Smooth muscle cell (in vitro differentiated cells): Measurements from ENCODE around the gene FLVCR2. TPM values are rescaled to one million over a fixed set of nuclear protein-coding genes. Genes with fewer than 3 reads are reported as not detected.

Source experiments
- DNase-seq: peaks from one replicate; lab custom pipeline; 2025; ENCODE audit not compliant: unreplicated experiment; lab: John Stamatoyannopoulos, UW
- H2AFZ ChIP-seq: fragments of 200-600 bp; sonication (generic); 2 replicates; pipeline ENCODE4 v1.6.0; 2016; ENCODE audit warnings: antibody characterized with exemption, low read depth, mild to moderate bottlenecking
- H3F3A ChIP-seq: fragments of 200-600 bp; sonication (generic); 2 replicates; pipeline ENCODE4 v1.6.0; 2017; ENCODE audit warnings: antibody characterized with exemption, low read depth
- H3K27ac ChIP-seq: fragments of 200-600 bp; sonication (generic); 2 replicates; pipeline ENCODE4 v1.5.1; 2016; ENCODE audit warnings: low read depth, mild to moderate bottlenecking
- H3K27me3 ChIP-seq: fragments of 200-600 bp; sonication (generic); 2 replicates; pipeline ENCODE4 v1.6.1; 2016; ENCODE audit warnings: low read depth, mild to moderate bottlenecking
- H3K36me3 ChIP-seq: fragments of 200-600 bp; sonication (generic); 2 replicates; pipeline ENCODE4 v1.5.1; 2016; ENCODE audit warnings: low read depth
- H3K4me1 ChIP-seq: fragments of 200-600 bp; sonication (generic); 2 replicates; pipeline ENCODE4 v1.5.1; 2016; ENCODE audit warnings: low read depth
- H3K4me2 ChIP-seq: fragments of 200-600 bp; sonication (generic); 2 replicates; pipeline ENCODE4 v1.6.0; 2016; ENCODE audit warnings: mild to moderate bottlenecking
- H3K4me3 ChIP-seq: fragments of 200-600 bp; sonication (generic); 2 replicates; pipeline ENCODE4 v1.5.1; 2016; ENCODE audit warnings: mild to moderate bottlenecking
- H3K79me2 ChIP-seq: fragments of 200-600 bp; sonication (generic); 2 replicates; pipeline ENCODE4 v1.6.0; 2016; ENCODE audit warnings: low read depth, mild to moderate bottlenecking
- H3K9ac ChIP-seq: fragments of 200-600 bp; sonication (generic); 2 replicates; pipeline ENCODE4 v1.6.0; 2016; ENCODE audit warnings: low read depth
- H3K9me3 ChIP-seq: fragments of 200-600 bp; sonication (generic); replicated peaks from 2 replicates; pipeline ENCODE4 v1.5.1; 2016; ENCODE audit warnings: low read depth
- H4K20me1 ChIP-seq: fragments of 200-600 bp; sonication (generic); 2 replicates; pipeline ENCODE4 v1.6.0; 2016; ENCODE audit warnings: low read depth
- CTCF ChIP-seq: fragments of 200-600 bp; sonication (generic); IDR thresholded peaks from 2 replicates; pipeline ENCODE4 v1.5.1; 2017; ENCODE audit warnings: borderline replicate concordance, mild to moderate bottlenecking, antibody characterized with exemption; ENCODE audit not compliant: insufficient read depth, poor library complexity, severe bottlenecking
- WGBS: methylation state at CpG from one replicate; pipeline ENCODE4 v1.1.7; 2016; ENCODE audit warnings: low lambda C conversion rate; 5-methylcytosine and 5-hydroxymethylcytosine counted together
- polyA plus RNA-seq: library from polyadenylated mRNA; unstranded; fragments of >200 nt; fragmentation: Nextera tagmentation; extraction: Ambion mirVana; gene quantifications from 2 replicates; pipeline ENCODE4 v1.2.1, GENCODE V29; 2016
- total RNA-seq: library from RNA; depleted of rRNA; stranded (reverse); fragments of >200 nt; gene quantifications from 2 replicates; pipeline ENCODE4 v1.2.3, GENCODE V29; 2014

Gene FLVCR2
- total and polyA plus RNA-seq, 2 experiments from 2014 or later: 3.0 to 13.3 TPM

- no peak overlapping the region for H3K9ac ChIP-seq
- no peak for TF ChIP-seq CTCF
- H3K79me2 ChIP-seq: no peaks in the 10 kb centered on the region
- no peak overlapping the region for H3K4me3 ChIP-seq
- H3K9me3 ChIP-seq: no peaks in the 10 kb centered on the region
- H3K4me1 ChIP-seq: no peaks in the 10 kb centered on the region
- H3K27me3 ChIP-seq: no peaks in the 10 kb centered on the region
- no peak overlapping the region for H3K4me2 ChIP-seq
- no peak for DNase-seq
- H4K20me1 ChIP-seq: no peaks in the 10 kb centered on the region
- no peak overlapping the region for H2AFZ ChIP-seq
- no peaks in the 10 kb centered on the region for H3K36me3 ChIP-seq
- H3K27ac ChIP-seq: no peak overlapping the region
- WGBS: 89% methylated on average over 4 of the region's 4 CpGs
- H3F3A ChIP-seq: no peaks in the 10 kb centered on the region
Measured at GRCh38 chr14:75563931-75564330, 14.5 kb upstream of the FLVCR2 start.

- Histone ChIP-seq H3K27ac (no peak overlapping the region), H3K9me3 (no peaks in the 10 kb centered on the region), H3K4me1 (no peaks in the 10 kb centered on the region), H3K4me2 (no peak overlapping the region), H3K9ac (no peak overlapping the region), H3K27me3 (no peaks in the 10 kb centered on the region), H3F3A (no peaks in the 10 kb centered on the region), H3K79me2 (no peaks in the 10 kb centered on the region), H2AFZ (no peak overlapping the region), H3K36me3 (no peaks in the 10 kb centered on the region), H4K20me1 (no peaks in the 10 kb centered on the region), H3K4me3 (no peak overlapping the region)
- TF ChIP-seq CTCF: no peak
- 95% methylated on average over 5 of the region's 5 CpGs for WGBS
- no peak for DNase-seq
Measured at GRCh38 chr14:75565056-75565455, 13.4 kb upstream of the FLVCR2 start.

GRCh38 chr14:75566321-75566720 is 12.1 kb upstream of the FLVCR2 start:
- no peak overlapping the region for H3K4me3 ChIP-seq
- no peak overlapping the region for H3K9ac ChIP-seq
- H3K27ac ChIP-seq: peak overlapping the region; percentile 44
- no peaks in the 10 kb centered on the region for H3K79me2 ChIP-seq
- no peak for DNase-seq
- H4K20me1 ChIP-seq: no peaks in the 10 kb centered on the region
- no peaks in the 10 kb centered on the region for H3F3A ChIP-seq
- no peaks in the 10 kb centered on the region for H3K36me3 ChIP-seq
- no peak overlapping the region for H2AFZ ChIP-seq
- no peaks in the 10 kb centered on the region for H3K4me1 ChIP-seq
- no peak overlapping the region for H3K4me2 ChIP-seq
- no peak for TF ChIP-seq CTCF
- 59% methylated on average over 4 of the region's 4 CpGs for WGBS
- H3K27me3 ChIP-seq: no peaks in the 10 kb centered on the region
- no peaks in the 10 kb centered on the region for H3K9me3 ChIP-seq

GRCh38 chr14:75566752-75567151 is 11.7 kb upstream of the FLVCR2 start:
- DNase-seq: no peak
- Histone ChIP-seq H2AFZ (no peak overlapping the region), H3F3A (no peaks in the 10 kb centered on the region), H3K4me2 (no peak overlapping the region), H3K27me3 (no peaks in the 10 kb centered on the region), H3K9me3 (no peaks in the 10 kb centered on the region), H3K36me3 (no peaks in the 10 kb centered on the region), H3K9ac (no peak overlapping the region), H3K4me3 (no peak overlapping the region), H3K27ac (peak overlapping the region; percentile 44), H3K4me1 (no peaks in the 10 kb centered on the region), H3K79me2 (no peaks in the 10 kb centered on the region), H4K20me1 (no peaks in the 10 kb centered on the region)
- TF ChIP-seq CTCF: no peak
- 90% methylated on average over 8 of the region's 8 CpGs for WGBS
